Loucy (cell line): ENCODE data around the gene CSNK1G1.

Experiments
- H2AFZ ChIP-seq: fragments of 200-600 bp; sonication (generic); 2 replicates; pipeline ENCODE4 v1.6.0; 2016; ENCODE audit warnings: antibody characterized with exemption, mild to moderate bottlenecking, low read length, moderate library complexity
- H3F3A ChIP-seq: fragments of 200-600 bp; 2 replicates; pipeline ENCODE4 v1.6.0; 2016; ENCODE audit warnings: antibody characterized with exemption, low read depth, mild to moderate bottlenecking
- H3K27me3 ChIP-seq: fragments of 200-600 bp; sonication (generic); 2 replicates; pipeline ENCODE4 v1.6.1; 2014; ENCODE audit warnings: low read length, mild to moderate bottlenecking; ENCODE audit not compliant: insufficient read depth, poor library complexity, severe bottlenecking
- H3K36me3 ChIP-seq: fragments of 200-600 bp; sonication (generic); 2 replicates; pipeline ENCODE4 v1.6.1; 2016; ENCODE audit warnings: low read length; ENCODE audit not compliant: insufficient read depth
- H3K4me1 ChIP-seq: fragments of 200-600 bp; sonication (generic); 2 replicates; pipeline ENCODE4 v1.5.1; 2014; ENCODE audit warnings: low read length, mild to moderate bottlenecking; ENCODE audit not compliant: insufficient read depth, poor library complexity, severe bottlenecking
- H3K4me2 ChIP-seq: fragments of 200-600 bp; sonication (generic); 2 replicates; pipeline ENCODE4 v1.6.0; 2014; ENCODE audit warnings: antibody characterized with exemption, low read length, low read depth, mild to moderate bottlenecking; ENCODE audit not compliant: poor library complexity, severe bottlenecking
- H3K4me3 ChIP-seq: fragments of 200-600 bp; sonication (generic); 2 replicates; pipeline ENCODE4 v1.5.1; 2014; ENCODE audit warnings: low read length, mild to moderate bottlenecking, mixed read lengths; ENCODE audit not compliant: poor library complexity, severe bottlenecking
- H3K79me2 ChIP-seq: fragments of 200-600 bp; sonication (generic); 2 replicates; pipeline ENCODE4 v1.6.1; 2014; ENCODE audit warnings: low read length; ENCODE audit not compliant: insufficient read depth
- H3K9ac ChIP-seq: fragments of 200-600 bp; sonication (generic); 2 replicates; pipeline ENCODE4 v1.6.0; 2014; ENCODE audit warnings: mild to moderate bottlenecking, low read depth, low read length, moderate library complexity; ENCODE audit not compliant: poor library complexity, severe bottlenecking
- H3K9me2 ChIP-seq: fragments of 200-600 bp; sonication (generic); replicated peaks from 2 replicates; pipeline ENCODE4 v1.6.1; 2016; ENCODE audit warnings: low read depth, low read length, mixed read lengths
- H3K9me3 ChIP-seq: fragments of 200-600 bp; sonication (generic); 2 replicates; pipeline ENCODE4 v1.6.1; 2014; ENCODE audit warnings: mild to moderate bottlenecking, antibody characterized with exemption, low read length, low read depth; ENCODE audit not compliant: insufficient read depth
- H4K20me1 ChIP-seq: fragments of 200-600 bp; sonication (generic); 2 replicates; pipeline ENCODE4 v1.6.0; 2014; ENCODE audit warnings: antibody characterized with exemption, low read length, mild to moderate bottlenecking; ENCODE audit not compliant: insufficient read depth, poor library complexity, severe bottlenecking
- EZH2phosphoT487 ChIP-seq: fragments of 200-600 bp; IDR thresholded peaks from 2 replicates; pipeline ENCODE4 v1.6.1; 2018; ENCODE audit warnings: antibody characterized with exemption, mild to moderate bottlenecking, moderate library complexity, borderline replicate concordance
- TF ChIP-seq, protein P1 (sequence below): fragments of 200-600 bp; sonication (generic); conservative IDR thresholded peaks from 2 replicates; pipeline ENCODE4 v1.5.1; 2014; ENCODE audit warnings: mild to moderate bottlenecking, antibody characterized with exemption, low read length

Gene CSNK1G1

DNA sequence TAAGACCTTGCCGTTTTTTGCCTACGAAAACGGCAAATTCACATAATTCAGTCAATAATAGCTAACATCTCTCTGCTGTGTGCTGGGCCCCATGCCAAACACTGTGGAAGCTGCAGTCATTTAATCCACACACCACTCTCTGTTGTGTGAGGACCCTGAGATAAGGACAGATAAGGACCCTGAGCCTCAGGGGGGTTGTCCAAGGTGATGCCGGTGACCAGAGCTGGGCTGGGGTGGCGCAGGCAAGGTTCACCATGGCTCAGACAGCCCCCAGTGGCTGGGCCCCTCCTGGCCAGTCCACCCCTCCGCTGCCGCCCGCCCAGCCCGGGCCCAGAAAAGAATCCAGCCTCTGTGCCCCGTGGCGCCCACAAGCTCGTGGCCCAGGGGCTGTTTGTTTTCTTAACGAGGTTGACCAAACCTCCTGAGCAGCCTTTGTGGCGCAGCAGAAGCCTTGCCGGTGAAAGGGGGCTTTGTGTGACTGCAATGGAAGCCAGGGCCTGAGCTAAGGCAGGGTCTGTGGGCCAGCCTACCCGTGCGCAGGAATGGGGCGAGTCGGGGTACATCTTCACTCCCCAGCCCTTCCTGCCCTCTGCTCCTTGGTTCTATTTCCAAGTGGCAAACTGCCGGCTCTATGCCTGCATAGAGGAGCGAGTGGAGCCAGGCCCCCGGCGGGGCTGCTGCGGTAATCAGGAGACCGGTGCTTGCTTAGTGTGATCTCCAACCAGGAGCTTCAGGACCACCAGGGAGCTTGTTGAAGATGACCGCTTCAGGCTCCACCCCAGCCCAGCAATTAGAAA, 208.9 kb downstream of the CSNK1G1 start:
- TF ChIP-seq, protein P1, sequence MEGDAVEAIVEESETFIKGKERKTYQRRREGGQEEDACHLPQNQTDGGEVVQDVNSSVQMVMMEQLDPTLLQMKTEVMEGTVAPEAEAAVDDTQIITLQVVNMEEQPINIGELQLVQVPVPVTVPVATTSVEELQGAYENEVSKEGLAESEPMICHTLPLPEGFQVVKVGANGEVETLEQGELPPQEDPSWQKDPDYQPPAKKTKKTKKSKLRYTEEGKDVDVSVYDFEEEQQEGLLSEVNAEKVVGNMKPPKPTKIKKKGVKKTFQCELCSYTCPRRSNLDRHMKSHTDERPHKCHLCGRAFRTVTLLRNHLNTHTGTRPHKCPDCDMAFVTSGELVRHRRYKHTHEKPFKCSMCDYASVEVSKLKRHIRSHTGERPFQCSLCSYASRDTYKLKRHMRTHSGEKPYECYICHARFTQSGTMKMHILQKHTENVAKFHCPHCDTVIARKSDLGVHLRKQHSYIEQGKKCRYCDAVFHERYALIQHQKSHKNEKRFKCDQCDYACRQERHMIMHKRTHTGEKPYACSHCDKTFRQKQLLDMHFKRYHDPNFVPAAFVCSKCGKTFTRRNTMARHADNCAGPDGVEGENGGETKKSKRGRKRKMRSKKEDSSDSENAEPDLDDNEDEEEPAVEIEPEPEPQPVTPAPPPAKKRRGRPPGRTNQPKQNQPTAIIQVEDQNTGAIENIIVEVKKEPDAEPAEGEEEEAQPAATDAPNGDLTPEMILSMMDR: no peak
- TF ChIP-seq EZH2phosphoT487: no peak
- Histone ChIP-seq H3K9me2 (no peaks in the 10 kb centered on the region), H4K20me1 (no peaks in the 10 kb centered on the region), H3K4me1 (peaks cover 8% of the 10 kb centered on the region), H3K9me3 (no peaks in the 10 kb centered on the region), H3K4me2 (no peak overlapping the region), H2AFZ (no peak overlapping the region), H3F3A (no peaks in the 10 kb centered on the region), H3K27me3 (no peaks in the 10 kb centered on the region), H3K79me2 (no peaks in the 10 kb centered on the region), H3K36me3 (peaks cover 13% of the 10 kb centered on the region; the same call in 1 of the 2 replicates), H3K9ac (no peak overlapping the region), H3K4me3 (no peak overlapping the region)

DNA sequence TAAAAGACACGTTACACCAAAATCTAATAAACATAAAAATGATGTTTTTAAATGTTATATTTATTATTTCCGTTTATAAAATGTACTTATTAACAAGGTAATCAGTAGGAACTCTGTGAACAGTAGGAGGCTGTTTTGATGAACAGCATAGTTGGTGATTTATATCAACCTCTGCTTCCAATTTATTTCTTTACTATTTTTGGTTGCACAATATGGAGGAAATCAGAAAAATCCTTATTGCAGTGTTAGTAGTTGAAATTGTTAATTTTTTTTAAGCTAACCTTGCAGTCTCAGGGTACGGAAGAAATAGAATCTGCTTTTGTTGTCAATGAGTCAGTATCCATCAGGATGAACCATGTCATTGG, 209.5 kb downstream of the CSNK1G1 start:
- TF ChIP-seq, protein P1: no peak
- no peak for TF ChIP-seq EZH2phosphoT487

DNA sequence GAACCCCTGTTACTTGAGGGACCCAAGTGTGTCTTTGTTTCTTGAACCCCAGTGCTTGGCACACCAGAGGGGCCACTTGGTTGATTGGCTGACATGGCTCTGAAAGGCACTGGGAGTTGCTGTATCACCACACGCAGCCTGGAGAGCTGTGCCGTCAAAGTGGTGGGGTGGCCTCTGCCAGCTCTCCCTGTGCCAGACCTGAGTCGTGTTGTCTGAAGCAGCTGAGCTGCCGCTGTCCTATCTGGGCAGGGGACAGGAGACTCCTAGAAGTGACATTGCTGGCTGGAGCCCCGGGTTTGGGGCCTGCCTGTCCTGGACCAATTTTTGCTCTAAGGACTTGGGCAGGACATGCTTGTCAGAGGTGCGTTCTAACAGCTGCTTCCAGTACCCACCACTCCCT, 209.9 kb downstream of the CSNK1G1 start:
- peaks cover 17% of the 10 kb centered on the region; the same call in 1 of the 2 replicates for H3K36me3 ChIP-seq
- H3F3A ChIP-seq: no peaks in the 10 kb centered on the region
- no peaks in the 10 kb centered on the region for H3K9me3 ChIP-seq
- H3K4me2 ChIP-seq: no peak overlapping the region
- TF ChIP-seq EZH2phosphoT487: no peak
- TF ChIP-seq, protein P1: no peak
- no peak overlapping the region for H2AFZ ChIP-seq
- H3K27me3 ChIP-seq: no peaks in the 10 kb centered on the region
- H3K4me3 ChIP-seq: no peak overlapping the region
- no peak overlapping the region for H3K9ac ChIP-seq
- no peaks in the 10 kb centered on the region for H4K20me1 ChIP-seq
- H3K9me2 ChIP-seq: no peaks in the 10 kb centered on the region
- no peaks in the 10 kb centered on the region for H3K79me2 ChIP-seq
- H3K4me1 ChIP-seq: peaks cover 8% of the 10 kb centered on the region

More for the DNA sequence above, 209.5 kb downstream of the CSNK1G1 start:
- no peak overlapping the region for H3K4me3 ChIP-seq
- no peaks in the 10 kb centered on the region for H3F3A ChIP-seq
- no peak overlapping the region for H2AFZ ChIP-seq
- no peaks in the 10 kb centered on the region for H4K20me1 ChIP-seq
- H3K9me2 ChIP-seq: no peaks in the 10 kb centered on the region
- H3K79me2 ChIP-seq: no peaks in the 10 kb centered on the region
- H3K4me1 ChIP-seq: peaks cover 8% of the 10 kb centered on the region
- H3K9ac ChIP-seq: no peak overlapping the region
- H3K36me3 ChIP-seq: peaks cover 13% of the 10 kb centered on the region; the same call in 1 of the 2 replicates
- no peaks in the 10 kb centered on the region for H3K9me3 ChIP-seq
- no peak overlapping the region for H3K4me2 ChIP-seq
- no peaks in the 10 kb centered on the region for H3K27me3 ChIP-seq
